Skin epidermis (tissue), 12 donors: Measurements from ENCODE around the gene ZBED4.

Experiments used
- H3K27ac ChIP-seq, 21 experiments: fragments of 200-600 bp; sonication (generic) in 11 of 21; one replicate each; pipeline ENCODE4 v1.5.0; 2020; ENCODE audit warnings: mild to moderate bottlenecking in 3 of 21, inconsistent platforms in 2 of 21, moderate library complexity in 2 of 21
- H3K4me3 ChIP-seq, 7 experiments: fragments of 200-600 bp; sonication (generic) in 2 of 7; one replicate each; pipeline ENCODE4 v1.5.0; 2020; ENCODE audit warnings: inconsistent platforms in 2 of 7, mild to moderate bottlenecking in 2 of 7, moderate library complexity in 1 of 7

ZBED4 gene

GRCh38 chr22:49825436-49825835 is 28.2 kb upstream of the ZBED4 start:
- H3K4me3 ChIP-seq: peak overlapping the region in 6 of 7 experiments; percentile 48 to 86 (median 62)
- H3K27ac ChIP-seq: peak overlapping the region in 11 of 21 experiments; percentile 66 to 98 (median 93)

- peak overlapping the region in 20 of 21 experiments; percentile 75 to 98 (median 93) for H3K27ac ChIP-seq
- H3K4me3 ChIP-seq: peak overlapping the region; percentile 48 to 86 (median 61)
Measured at GRCh38 chr22:49825944-49826602, 27.6 kb upstream of the ZBED4 start.

GRCh38 chr22:49826603-49827270 is 26.9 kb upstream of the ZBED4 start:
- peak overlapping the region; percentile 48 to 86 (median 61) for H3K4me3 ChIP-seq
- H3K27ac ChIP-seq: peak overlapping the region; percentile 75 to 98 (median 93)

- Histone ChIP-seq H3K4me3 (peak overlapping the region; percentile 48 to 86 (median 61)), H3K27ac (peak overlapping the region; percentile 75 to 98 (median 93))
Measured at GRCh38 chr22:49827271-49827852, 26.3 kb upstream of the ZBED4 start.

GRCh38 chr22:49827853-49828598 is 25.6 kb upstream of the ZBED4 start, which contains the start of gene BRD1:
Gene BRD1, minus strand, starts transcription at chr22:49827873. Its CDS starts 3,556 bp downstream, at chr22:49824317.
- Histone ChIP-seq H3K27ac (peak within 1 kb of the TSS; percentile 81 to 98 (median 93)), H3K4me3 (peak within 1 kb of the TSS; percentile 48 to 86 (median 61))

GRCh38 chr22:49828599-49828965 is 25.1 kb upstream of the ZBED4 start:
- peak overlapping the region in 1 of 7 experiments; percentile 52 for H3K4me3 ChIP-seq
- peak overlapping the region in 9 of 21 experiments; percentile 85 to 95 (median 92) for H3K27ac ChIP-seq

GRCh38 chr22:49829044-49829853 is 24.4 kb upstream of the ZBED4 start:
- H3K27ac ChIP-seq: peak overlapping the region in 1 of 21 experiments; percentile 95
- no peak overlapping the region for H3K4me3 ChIP-seq

GRCh38 chr22:49833340-49834007 is 20.2 kb upstream of the ZBED4 start:
- H3K27ac ChIP-seq: peak overlapping the region in 15 of 21 experiments; percentile 16 to 77 (median 55)
- no peak overlapping the region for H3K4me3 ChIP-seq

- H3K4me3 ChIP-seq: peak overlapping the region in 1 of 7 experiments; percentile 23
- H3K27ac ChIP-seq: peak overlapping the region in 15 of 21 experiments; percentile 1 to 83 (median 58)
Measured at GRCh38 chr22:49838771-49839717, 14.6 kb upstream of the ZBED4 start.

GRCh38 chr22:49845241-49845640 is 8.4 kb upstream of the ZBED4 start:
- no peak overlapping the region for H3K27ac ChIP-seq
- H3K4me3 ChIP-seq: no peak overlapping the region

GRCh38 chr22:49845666-49846459 is 7.8 kb upstream of the ZBED4 start:
- no peak overlapping the region for H3K27ac ChIP-seq
- no peak overlapping the region for H3K4me3 ChIP-seq

- Histone ChIP-seq H3K4me3 (peak overlapping the region; percentile 20 to 49 (median 38)), H3K27ac (peak overlapping the region in 16 of 21 experiments; percentile 4 to 81 (median 56))
Measured at GRCh38 chr22:49847751-49848689, 5.6 kb upstream of the ZBED4 start.

GRCh38 chr22:49848690-49849160 is 4.9 kb upstream of the ZBED4 start:
- Histone ChIP-seq H3K4me3 (peak overlapping the region; percentile 20 to 49 (median 38)), H3K27ac (peak overlapping the region in 18 of 21 experiments; percentile 4 to 81 (median 54))

GRCh38 chr22:49849161-49850020 is 4.3 kb upstream of the ZBED4 start:
- peak overlapping the region in 10 of 21 experiments; percentile 7 to 72 (median 44) for H3K27ac ChIP-seq
- H3K4me3 ChIP-seq: peak overlapping the region; percentile 20 to 49 (median 38)
